HG03025 (cell line): Measurements from ENCODE around the gene MEI4.
"Not testable (repeated sequence)": the region's sequence is repeated elsewhere in the genome, so short reads cannot be mapped to it uniquely, and the experiment has no call there.

Experiments used
- ATAC-seq: cut with Tn5 transposase; IDR thresholded peaks from one replicate; pipeline ENCODE4 v1.9.1; 2021; ENCODE audit warnings: mild to moderate bottlenecking, moderate library complexity; ENCODE audit not compliant: unreplicated experiment, low FRiP score

The MEI4 gene

DNA sequence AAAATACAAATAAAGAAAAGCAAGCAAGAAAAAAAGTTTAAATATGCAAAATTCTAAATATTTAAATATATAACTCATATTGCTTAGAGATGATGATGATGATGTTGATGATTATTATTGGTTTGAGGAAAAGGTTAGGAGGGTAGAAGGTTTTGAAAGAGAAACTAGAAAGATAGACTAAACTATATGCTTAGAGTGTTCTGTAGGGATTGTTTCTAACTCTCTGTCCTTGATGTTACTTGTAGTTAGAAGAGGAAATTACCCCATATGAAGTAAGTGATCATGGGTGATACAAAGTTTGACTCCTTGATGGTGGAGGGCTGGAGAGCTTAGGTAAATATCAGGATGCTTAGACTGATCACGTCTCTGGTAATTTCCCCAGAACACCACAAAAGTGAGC is 159.5 kb downstream of the MEI4 start:
- ATAC-seq: no peak

GRCh38 chr6:77813090-77813489 is 160.3 kb downstream of the MEI4 start:
- no peak for ATAC-seq

DNA sequence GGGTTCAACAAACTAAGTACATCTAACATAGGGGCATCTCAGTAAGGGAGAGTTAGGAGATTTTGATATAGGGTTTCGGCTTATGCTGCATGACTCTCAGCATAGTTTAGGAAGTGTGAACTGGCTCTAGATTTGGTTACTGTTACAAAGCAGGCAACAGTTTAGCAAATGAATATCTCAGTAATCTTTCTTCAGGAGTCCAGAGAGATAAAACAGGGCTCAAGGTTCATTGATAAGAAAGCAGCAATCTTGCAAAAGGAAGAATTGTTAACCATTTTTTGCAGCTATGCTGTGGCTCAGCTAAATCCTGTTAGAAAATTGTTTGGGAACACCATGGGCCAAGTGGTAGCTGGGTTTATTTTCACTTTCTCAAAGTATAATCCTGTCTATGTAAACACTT is 161.3 kb downstream of the MEI4 start:
- ATAC-seq: no peak

- no peak for ATAC-seq
These were observed 162.7 kb downstream of the MEI4 start for GRCh38 chr6:77815531-77815930.

DNA sequence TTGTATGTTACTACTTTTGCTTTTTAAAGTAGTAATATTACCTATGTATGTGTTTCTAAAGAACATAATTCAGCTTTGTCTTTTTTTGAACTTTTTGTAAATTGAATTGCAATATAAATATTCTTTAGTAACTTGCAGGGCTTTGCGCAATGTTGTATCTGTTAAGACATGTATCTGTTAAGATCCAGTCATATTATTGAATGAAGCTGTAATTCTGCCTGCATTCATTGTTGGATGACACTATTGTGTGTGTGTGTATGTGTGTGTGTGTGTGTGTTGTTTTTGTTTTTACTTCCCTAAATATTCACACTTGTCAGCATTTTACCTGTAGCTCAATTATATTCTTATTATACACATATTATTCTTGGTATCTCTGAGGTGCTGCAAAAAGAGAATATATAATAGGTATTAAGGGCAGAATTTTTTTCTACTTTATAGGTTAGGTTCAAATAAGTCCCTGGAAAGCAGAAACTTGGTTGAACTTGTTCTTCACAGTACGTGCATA is 164.0 kb downstream of the MEI4 start:
- ATAC-seq: no peak

DNA sequence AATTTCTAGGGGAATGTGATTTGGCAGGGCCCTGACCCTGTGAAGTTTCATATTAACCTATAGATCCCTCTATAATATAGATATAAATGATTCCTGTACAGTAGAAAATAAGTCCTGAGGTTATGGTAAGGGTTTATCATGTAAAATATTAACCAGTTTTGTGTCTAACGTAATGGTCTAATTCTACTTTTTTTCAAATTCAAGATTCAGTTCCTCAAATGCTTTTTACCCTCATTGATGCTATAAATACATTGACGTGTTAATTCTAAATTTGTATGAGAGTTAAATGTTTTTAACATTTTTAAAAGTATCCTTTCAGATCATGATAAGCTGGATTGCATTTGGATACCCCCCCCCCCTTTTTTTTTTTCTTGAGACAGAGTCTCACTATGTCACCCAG is 169.4 kb downstream of the MEI4 start:
- no peak for ATAC-seq

DNA sequence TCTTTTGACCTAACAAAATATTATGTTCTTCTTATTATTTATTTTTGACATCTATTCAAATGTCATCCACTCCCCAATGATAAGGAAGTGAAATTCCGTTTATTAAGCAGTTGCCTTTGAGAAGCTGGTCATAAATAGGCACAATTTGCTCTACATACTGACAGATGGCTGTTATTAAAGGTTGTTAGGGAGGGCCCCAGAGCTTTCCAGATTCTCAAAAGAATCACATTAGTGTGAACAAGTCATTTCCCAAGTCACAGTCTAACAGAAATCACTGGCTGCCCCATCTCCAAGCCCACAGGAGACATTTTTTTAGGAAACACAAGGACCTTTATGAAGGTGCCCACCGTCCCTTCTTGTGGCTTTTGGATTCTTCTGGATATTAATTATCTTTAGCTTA is 172.4 kb downstream of the MEI4 start:
- ATAC-seq: no peak

DNA sequence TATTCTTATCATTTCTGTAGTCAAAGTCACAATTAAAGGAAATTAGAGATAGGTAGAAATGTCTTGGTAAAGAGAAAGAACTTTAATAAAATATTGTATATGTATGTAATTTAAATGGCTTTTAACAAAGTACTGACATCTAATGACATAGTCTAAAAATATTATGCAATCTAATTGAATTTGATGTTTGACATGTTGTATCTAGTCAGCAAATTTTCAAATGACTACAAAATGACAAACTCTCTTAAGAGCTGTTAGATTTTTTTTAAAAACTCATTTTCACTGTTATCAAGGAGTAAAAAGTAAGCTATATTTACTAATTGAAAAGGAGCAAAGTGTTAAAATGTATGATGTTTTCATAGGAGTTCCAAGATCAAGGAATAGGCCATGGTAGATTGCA is 176.9 kb downstream of the MEI4 start:
- no peak for ATAC-seq

- not testable (repeated sequence) for ATAC-seq
These were observed 180.9 kb downstream of the MEI4 start for GRCh38 chr6:77833749-77834148.

- no peak for ATAC-seq
These were observed 181.8 kb downstream of the MEI4 start for GRCh38 chr6:77834591-77834996.

- no peak for ATAC-seq
These were observed 184.4 kb downstream of the MEI4 start for GRCh38 chr6:77837034-77837784.

DNA sequence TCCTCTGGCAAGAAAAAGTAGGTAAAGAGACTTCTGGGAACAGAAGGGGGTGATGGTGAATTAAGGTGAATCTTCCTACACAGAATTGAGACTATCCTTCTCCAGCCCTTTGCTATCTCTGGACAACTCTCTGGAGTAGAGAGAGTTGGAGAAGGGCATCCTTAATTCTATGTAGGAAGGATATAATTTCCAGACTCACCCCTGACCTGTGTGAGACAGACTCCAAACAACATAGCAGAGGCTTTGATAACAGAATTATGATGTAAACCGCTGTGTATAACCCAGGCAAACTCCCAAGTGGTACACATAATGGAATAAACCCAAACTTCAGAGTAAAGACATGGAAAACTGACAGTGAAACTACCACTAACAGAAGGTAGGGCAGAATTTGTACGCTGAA is 186.5 kb downstream of the MEI4 start:
- no peak for ATAC-seq

- no peak for ATAC-seq
These were observed 192.0 kb downstream of the MEI4 start for GRCh38 chr6:77844822-77845221.

DNA sequence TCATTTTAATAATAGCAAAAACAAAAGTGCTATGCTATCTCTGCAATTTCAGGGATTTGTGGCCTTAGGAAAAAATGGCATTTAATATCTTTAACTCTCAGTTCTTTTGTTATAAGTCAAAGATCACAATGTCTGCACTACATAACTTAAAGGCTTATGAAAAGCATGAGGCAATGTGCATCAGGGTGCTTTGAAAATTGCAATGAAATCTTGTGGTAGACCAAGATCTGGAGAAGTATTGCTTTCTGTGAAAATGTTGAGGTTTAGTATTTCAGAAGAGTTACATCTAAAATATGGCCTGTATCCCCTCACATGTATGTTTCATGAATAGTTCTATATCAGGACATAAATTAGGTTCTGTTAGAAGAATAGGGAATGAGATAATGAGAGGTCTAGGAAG is 200.6 kb downstream of the MEI4 start:
- no peak for ATAC-seq

GRCh38 chr6:77856391-77856790 is 203.6 kb downstream of the MEI4 start:
- ATAC-seq: no peak

DNA sequence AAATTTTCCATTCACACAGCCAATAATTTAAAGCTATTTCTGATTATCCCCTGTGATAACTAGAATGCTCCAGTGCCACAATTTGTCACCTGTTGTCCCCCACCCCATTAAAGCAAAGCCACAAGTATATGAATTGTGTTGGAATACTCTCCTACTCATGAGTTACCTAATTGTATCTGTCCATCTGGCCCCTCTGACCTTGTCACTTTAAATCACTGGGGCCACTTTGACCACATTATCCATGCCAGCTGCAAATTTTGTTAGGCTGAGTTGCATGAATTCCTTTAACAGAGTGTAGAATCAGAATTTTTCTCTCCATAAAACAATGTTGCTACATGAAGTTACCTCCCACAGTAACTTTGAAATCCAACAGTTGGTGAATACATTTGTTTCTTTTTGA is 204.6 kb downstream of the MEI4 start:
- ATAC-seq: no peak

DNA sequence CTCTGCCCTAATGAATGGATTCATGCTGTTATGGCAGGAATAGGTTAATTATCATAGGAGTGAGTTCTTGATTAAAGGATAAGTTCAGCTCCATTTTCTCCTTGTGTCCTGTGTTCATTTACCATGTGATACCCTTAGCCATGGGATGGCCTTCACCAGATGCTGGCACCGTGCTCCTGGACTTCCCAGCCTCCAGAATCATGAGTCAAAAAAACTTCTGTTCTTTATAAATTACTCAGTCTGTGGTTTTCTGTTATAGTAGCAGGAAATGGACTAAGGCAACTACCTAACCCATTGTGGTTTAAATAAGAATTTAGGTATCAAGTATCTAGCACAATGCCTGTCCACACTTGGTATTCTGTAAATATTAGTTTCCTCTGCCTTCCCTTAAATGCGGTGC is 223.5 kb downstream of the MEI4 start:
- no peak for ATAC-seq

- ATAC-seq: no peak
These were observed 226.7 kb downstream of the MEI4 start for GRCh38 chr6:77879527-77879926.

GRCh38 chr6:77880501-77880900 is 227.7 kb downstream of the MEI4 start:
- ATAC-seq: no peak

GRCh38 chr6:77883851-77884250 is 231.0 kb downstream of the MEI4 start:
- no peak for ATAC-seq

GRCh38 chr6:77893391-77893790 is 240.6 kb downstream of the MEI4 start:
- ATAC-seq: no peak

DNA sequence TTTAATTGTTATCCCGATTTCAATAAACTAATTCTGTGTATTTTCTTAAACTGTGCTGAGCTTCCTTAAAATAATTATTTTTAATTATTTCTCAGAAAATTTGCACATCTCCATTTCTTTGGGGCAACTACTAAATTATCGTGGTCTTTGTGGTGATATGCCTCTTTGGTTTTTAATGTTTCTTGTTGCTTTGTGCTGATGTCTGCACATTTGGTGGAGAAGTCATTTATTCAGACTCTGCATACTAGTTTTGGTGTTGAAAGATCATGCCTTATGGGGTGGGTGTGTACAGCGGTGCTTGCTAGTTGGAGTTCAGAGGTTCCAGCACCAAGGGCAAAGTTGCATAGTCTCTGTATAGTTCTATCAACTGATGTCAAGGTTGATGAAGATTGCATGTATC is 253.2 kb downstream of the MEI4 start:
- no peak for ATAC-seq

GRCh38 chr6:77910826-77911225 is 258.0 kb downstream of the MEI4 start:
- no peak for ATAC-seq
